GM12878 (cell line): Measurements from ENCODE around the gene DNHD1. TPM values are rescaled to one million over a fixed set of nuclear protein-coding genes. Genes with fewer than 3 reads are reported as not detected.

Experiments used
- ATF7 ChIP-seq: fragments of 450-650 bp; IDR thresholded peaks from 2 replicates; pipeline ENCODE4 v1.6.1; 2016; ENCODE audit warnings: low read depth, mild to moderate bottlenecking
- CHD2 ChIP-seq: IDR thresholded peaks from 2 replicates; pipeline ENCODE4 v1.6.1; 2011; ENCODE audit warnings: low read depth, low read length, improper control_type of control experiment, borderline replicate concordance
- CREB1 ChIP-seq: IDR thresholded peaks from 2 replicates; pipeline ENCODE4 v1.6.1; 2012; ENCODE audit warnings: low read depth, mild to moderate bottlenecking, inconsistent platforms
- EGR1 ChIP-seq, 2 experiments: IDR thresholded peaks; 1 replicate in 1 of 2; 2 replicates in 1 of 2; pipeline ENCODE4 v1.6.1; 2011 to 2012; ENCODE audit warnings: low read depth in 2 of 2, low read length in 2 of 2, borderline replicate concordance in 1 of 2, mild to moderate bottlenecking in 1 of 2, moderate library complexity in 1 of 2
- KDM1A ChIP-seq: fragments of 200-600 bp; sonication (generic); IDR thresholded peaks from 2 replicates; pipeline ENCODE4 v1.6.1; 2016; ENCODE audit warnings: borderline replicate concordance
- NR2C1 ChIP-seq: fragments of 450-650 bp; IDR thresholded peaks from 2 replicates; pipeline ENCODE4 v1.6.1; 2017; ENCODE audit warnings: antibody characterized with exemption, mild to moderate bottlenecking, moderate library complexity
- NR2F1 ChIP-seq: fragments of 450-650 bp; conservative IDR thresholded peaks from 2 replicates; pipeline ENCODE4 v1.6.1; 2017; ENCODE audit warnings: mild to moderate bottlenecking
- POLR2AphosphoS2 ChIP-seq: IDR thresholded peaks from 2 replicates; pipeline ENCODE4 v1.6.1; 2011; ENCODE audit warnings: low read depth, mild to moderate bottlenecking, low read length, improper control_type of control experiment, moderate library complexity
- POU2F2 ChIP-seq: IDR thresholded peaks from 3 replicates; pipeline ENCODE4 v1.6.1; 2011; ENCODE audit warnings: low read depth, mild to moderate bottlenecking, low read length, borderline replicate concordance
- RELA ChIP-seq: fragments of 450-650 bp; IDR thresholded peaks from 2 replicates; pipeline ENCODE4 v1.8.0; 2014; ENCODE audit warnings: borderline replicate concordance; ENCODE audit not compliant: partially characterized antibody
- RFX5 ChIP-seq: IDR thresholded peaks from 2 replicates; pipeline ENCODE4 v1.6.1; 2011; ENCODE audit warnings: low read depth, low read length, improper control_type of control experiment
- SMAD5 ChIP-seq: IDR thresholded peaks from 2 replicates; pipeline ENCODE4 v1.6.1; 2016; ENCODE audit warnings: antibody characterized with exemption, low read depth
- SMARCA5 ChIP-seq: fragments of 450-650 bp; IDR thresholded peaks from 2 replicates; pipeline ENCODE4 v1.6.1; 2017; ENCODE audit warnings: mild to moderate bottlenecking
- TARDBP ChIP-seq: IDR thresholded peaks from 2 replicates; pipeline ENCODE4 v1.6.1; 2016; ENCODE audit warnings: borderline replicate concordance
- TCF12 ChIP-seq: IDR thresholded peaks from 2 replicates; pipeline ENCODE4 v1.6.1; 2011; ENCODE audit warnings: low read depth, mild to moderate bottlenecking, low read length
- WRNIP1 ChIP-seq: IDR thresholded peaks from 2 replicates; pipeline ENCODE4 v1.6.1; 2011; ENCODE audit warnings: low read depth, low read length, improper control_type of control experiment, borderline replicate concordance
- YBX1 ChIP-seq: fragments of 450-650 bp; IDR thresholded peaks from 2 replicates; pipeline ENCODE4 v1.6.1; 2016; ENCODE audit warnings: antibody characterized with exemption
- ZBED1 ChIP-seq: IDR thresholded peaks from 2 replicates; pipeline ENCODE4 v1.6.1; 2016; ENCODE audit warnings: borderline replicate concordance
- ZNF217 ChIP-seq: fragments of 450-650 bp; IDR thresholded peaks from 2 replicates; pipeline ENCODE4 v1.6.1; 2017; ENCODE audit warnings: antibody characterized with exemption, mild to moderate bottlenecking
- ZZZ3 ChIP-seq: IDR thresholded peaks from 2 replicates; pipeline ENCODE4 v1.6.1; 2011; ENCODE audit warnings: low read depth; ENCODE audit not compliant: control insufficient read depth, insufficient read length
- polyA plus RNA-seq, 11 experiments: library from polyadenylated mRNA; depleted of rRNA in 4 of 11; unstranded in 6 of 11; stranded (reverse) in 5 of 11; fragments of >200 nt; fragmentation: Nextera tagmentation in 4 of 11; fragmentation: Illumina TruSeq in 1 of 11; extraction: Ambion mirVana in 4 of 11; extraction: Trizol in 1 of 11; gene quantifications; 1 replicate in 1 of 11; 2 replicates in 10 of 11; pipeline versions ENCODE4 v1.2.1 to v1.2.3, GENCODE V29; 2011 to 2016; ENCODE audit warnings: inconsistent platforms in 2 of 11, missing spikeins in 2 of 11, low read depth in 1 of 11
- total RNA-seq, 4 experiments: library from RNA; depleted of rRNA in 3 of 4; stranded (reverse); fragments of >200 nt in 3 of 4; fragmentation: Illumina TruSeq in 1 of 4; extraction: Trizol in 1 of 4; gene quantifications; 2 replicates each; pipeline versions ENCODE4 v1.2.1 to v1.2.3, GENCODE V29; 2013 to 2021
- TF ChIP-seq, protein P1 (sequence below): IDR thresholded peaks from 2 replicates; pipeline ENCODE4 v1.6.1; 2012; ENCODE audit warnings: low read depth, low read length, improper control_type of control experiment
- TF ChIP-seq, protein P2 (sequence below): fragments of 450-650 bp; IDR thresholded peaks from 2 replicates; pipeline ENCODE4 v1.6.1; 2016; ENCODE audit warnings: mild to moderate bottlenecking, moderate library complexity, borderline replicate concordance
- TF ChIP-seq, protein P3 (sequence below): fragments of 150-350 bp; IDR thresholded peaks from 2 replicates; pipeline ENCODE4 v1.6.1; 2016; ENCODE audit warnings: low read depth, low read length

The DNHD1 gene
- total and polyA plus RNA-seq, 10 of the 15 experiments (the other 5 are each of a cell fraction or from before 2014, with no cell fraction given): 0.99 to 16.9 (median 8.6) TPM

DNA sequence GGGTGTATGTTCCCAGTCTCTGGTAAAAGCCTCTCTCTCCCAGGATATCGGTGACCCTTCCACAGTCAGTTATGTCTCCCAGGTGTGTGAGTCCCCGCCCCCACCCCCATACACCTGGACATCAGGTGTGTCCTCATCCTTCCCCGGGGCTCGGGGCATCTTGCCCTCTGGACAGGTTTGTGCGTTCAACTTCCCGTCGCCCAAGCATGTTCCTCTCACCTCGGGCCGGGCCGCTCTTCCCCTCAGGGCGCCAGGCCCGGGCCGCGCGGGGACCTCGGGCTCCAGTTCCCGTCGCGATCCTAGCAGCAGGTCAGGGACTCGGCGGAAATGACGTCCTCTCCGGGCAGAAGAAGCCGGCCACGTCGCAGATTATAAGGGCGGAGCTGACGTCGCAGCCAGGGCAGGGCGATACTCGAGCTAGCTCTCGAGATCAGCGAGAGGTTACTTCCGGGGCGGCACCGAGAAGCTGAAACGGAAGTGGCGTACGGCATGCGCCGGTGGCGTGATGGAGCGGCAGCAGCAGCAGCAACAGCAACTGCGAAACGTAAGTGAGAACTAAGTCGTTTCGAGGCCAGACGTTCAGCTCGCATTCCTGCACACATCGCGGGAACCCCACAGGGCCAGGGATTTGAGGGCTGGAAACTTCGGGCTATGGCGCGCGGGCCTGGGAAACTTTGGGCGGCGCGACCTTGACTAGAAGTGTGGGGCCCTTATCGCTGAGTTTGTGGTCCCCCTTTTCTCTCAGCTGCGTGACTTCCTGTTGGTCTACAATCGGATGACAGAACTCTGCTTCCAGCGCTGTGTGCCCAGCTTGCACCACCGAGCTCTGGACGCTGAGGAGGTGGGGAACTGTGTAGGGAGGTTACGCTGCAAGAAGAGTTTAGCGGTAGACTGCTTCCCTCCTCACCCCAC is 15.8 kb upstream of the DNHD1 start, which contains the start of the genes ARFIP2 and TIMM10B (continued):
- no peak for TF ChIP-seq EGR1 (IDR thresholded peaks at IDR 0.05; ENCODE audit: borderline replicate concordance in 1 of 2, low read depth in 2 of 2, low read length in 2 of 2)
- TF ChIP-seq NR2C1: peak; percentile 77
- TF ChIP-seq CHD2: peak; percentile 96
- TF ChIP-seq, protein P1, sequence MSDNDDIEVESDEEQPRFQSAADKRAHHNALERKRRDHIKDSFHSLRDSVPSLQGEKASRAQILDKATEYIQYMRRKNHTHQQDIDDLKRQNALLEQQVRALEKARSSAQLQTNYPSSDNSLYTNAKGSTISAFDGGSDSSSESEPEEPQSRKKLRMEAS: peak; percentile 90
- TF ChIP-seq WRNIP1: peak; percentile 50; the same call in 1 of the 2 replicates
- TF ChIP-seq POLR2AphosphoS2: peak; percentile 72
- peak; percentile 35; the same call in 1 of the 2 replicates for TF ChIP-seq NR2F1
- TF ChIP-seq, protein P2, sequence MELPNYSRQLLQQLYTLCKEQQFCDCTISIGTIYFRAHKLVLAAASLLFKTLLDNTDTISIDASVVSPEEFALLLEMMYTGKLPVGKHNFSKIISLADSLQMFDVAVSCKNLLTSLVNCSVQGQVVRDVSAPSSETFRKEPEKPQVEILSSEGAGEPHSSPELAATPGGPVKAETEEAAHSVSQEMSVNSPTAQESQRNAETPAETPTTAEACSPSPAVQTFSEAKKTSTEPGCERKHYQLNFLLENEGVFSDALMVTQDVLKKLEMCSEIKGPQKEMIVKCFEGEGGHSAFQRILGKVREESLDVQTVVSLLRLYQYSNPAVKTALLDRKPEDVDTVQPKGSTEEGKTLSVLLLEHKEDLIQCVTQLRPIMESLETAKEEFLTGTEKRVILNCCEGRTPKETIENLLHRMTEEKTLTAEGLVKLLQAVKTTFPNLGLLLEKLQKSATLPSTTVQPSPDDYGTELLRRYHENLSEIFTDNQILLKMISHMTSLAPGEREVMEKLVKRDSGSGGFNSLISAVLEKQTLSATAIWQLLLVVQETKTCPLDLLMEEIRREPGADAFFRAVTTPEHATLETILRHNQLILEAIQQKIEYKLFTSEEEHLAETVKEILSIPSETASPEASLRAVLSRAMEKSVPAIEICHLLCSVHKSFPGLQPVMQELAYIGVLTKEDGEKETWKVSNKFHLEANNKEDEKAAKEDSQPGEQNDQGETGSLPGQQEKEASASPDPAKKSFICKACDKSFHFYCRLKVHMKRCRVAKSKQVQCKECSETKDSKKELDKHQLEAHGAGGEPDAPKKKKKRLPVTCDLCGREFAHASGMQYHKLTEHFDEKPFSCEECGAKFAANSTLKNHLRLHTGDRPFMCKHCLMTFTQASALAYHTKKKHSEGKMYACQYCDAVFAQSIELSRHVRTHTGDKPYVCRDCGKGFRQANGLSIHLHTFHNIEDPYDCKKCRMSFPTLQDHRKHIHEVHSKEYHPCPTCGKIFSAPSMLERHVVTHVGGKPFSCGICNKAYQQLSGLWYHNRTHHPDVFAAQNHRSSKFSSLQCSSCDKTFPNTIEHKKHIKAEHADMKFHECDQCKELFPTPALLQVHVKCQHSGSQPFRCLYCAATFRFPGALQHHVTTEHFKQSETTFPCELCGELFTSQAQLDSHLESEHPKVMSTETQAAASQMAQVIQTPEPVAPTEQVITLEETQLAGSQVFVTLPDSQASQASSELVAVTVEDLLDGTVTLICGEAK: peak; percentile 95
- TF ChIP-seq POU2F2: peak; percentile 76; the same call in 1 of the 3 replicates
- 0 out of 2 replicates have a peak, but pooled peaks have one; percentile 28 for TF ChIP-seq TCF12
- peak; percentile 98 for TF ChIP-seq CREB1
- peak; percentile 76 for TF ChIP-seq RFX5
- peak; percentile 51; the same call in 1 of the 2 replicates for TF ChIP-seq SMARCA5
- TF ChIP-seq YBX1: no peak
- TF ChIP-seq KDM1A: no peak
- no peak for TF ChIP-seq ZZZ3
- TF ChIP-seq ZNF217: peak; percentile 31; the same call in 1 of the 2 replicates
- peak; percentile 81 for TF ChIP-seq TARDBP
- TF ChIP-seq SMAD5: peak; percentile 93; the same call in 1 of the 2 replicates
- TF ChIP-seq, protein P3, sequence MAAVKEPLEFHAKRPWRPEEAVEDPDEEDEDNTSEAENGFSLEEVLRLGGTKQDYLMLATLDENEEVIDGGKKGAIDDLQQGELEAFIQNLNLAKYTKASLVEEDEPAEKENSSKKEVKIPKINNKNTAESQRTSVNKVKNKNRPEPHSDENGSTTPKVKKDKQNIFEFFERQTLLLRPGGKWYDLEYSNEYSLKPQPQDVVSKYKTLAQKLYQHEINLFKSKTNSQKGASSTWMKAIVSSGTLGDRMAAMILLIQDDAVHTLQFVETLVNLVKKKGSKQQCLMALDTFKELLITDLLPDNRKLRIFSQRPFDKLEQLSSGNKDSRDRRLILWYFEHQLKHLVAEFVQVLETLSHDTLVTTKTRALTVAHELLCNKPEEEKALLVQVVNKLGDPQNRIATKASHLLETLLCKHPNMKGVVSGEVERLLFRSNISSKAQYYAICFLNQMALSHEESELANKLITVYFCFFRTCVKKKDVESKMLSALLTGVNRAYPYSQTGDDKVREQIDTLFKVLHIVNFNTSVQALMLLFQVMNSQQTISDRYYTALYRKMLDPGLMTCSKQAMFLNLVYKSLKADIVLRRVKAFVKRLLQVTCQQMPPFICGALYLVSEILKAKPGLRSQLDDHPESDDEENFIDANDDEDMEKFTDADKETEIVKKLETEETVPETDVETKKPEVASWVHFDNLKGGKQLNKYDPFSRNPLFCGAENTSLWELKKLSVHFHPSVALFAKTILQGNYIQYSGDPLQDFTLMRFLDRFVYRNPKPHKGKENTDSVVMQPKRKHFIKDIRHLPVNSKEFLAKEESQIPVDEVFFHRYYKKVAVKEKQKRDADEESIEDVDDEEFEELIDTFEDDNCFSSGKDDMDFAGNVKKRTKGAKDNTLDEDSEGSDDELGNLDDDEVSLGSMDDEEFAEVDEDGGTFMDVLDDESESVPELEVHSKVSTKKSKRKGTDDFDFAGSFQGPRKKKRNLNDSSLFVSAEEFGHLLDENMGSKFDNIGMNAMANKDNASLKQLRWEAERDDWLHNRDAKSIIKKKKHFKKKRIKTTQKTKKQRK: no peak
- peak; percentile 77 for TF ChIP-seq ATF7
- TF ChIP-seq ZBED1: 0 out of 2 replicates have a peak, but pooled peaks have one; percentile 45
- peak; percentile 63 for TF ChIP-seq RELA
